ENCODE data around the gene PRMT2.
"Not testable (repeated sequence)": the region's sequence is repeated elsewhere in the genome, so short reads cannot be mapped to it uniquely, and the experiment has no call there.

PRMT2 gene

DNA sequence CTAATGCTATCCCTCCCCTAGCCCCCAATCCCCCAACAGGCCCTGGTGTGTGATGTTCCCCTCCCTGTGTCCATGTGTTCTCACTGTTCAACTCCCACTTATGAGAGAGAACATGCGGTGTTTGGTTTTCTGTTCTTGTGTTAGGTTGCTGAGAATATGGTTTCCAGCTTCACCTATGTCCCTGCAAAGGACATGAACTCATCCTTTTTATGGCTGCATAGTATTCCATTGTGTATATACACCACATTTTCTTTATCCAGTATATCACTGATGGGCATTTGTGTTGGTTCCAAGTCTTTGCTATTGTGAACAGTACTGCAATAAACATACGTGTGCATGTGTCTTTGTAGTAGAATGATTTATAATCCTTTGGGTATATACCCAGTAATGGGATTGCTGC, 41.1 kb downstream of the PRMT2 start:
- not testable (repeated sequence) for DNase-seq

DNA sequence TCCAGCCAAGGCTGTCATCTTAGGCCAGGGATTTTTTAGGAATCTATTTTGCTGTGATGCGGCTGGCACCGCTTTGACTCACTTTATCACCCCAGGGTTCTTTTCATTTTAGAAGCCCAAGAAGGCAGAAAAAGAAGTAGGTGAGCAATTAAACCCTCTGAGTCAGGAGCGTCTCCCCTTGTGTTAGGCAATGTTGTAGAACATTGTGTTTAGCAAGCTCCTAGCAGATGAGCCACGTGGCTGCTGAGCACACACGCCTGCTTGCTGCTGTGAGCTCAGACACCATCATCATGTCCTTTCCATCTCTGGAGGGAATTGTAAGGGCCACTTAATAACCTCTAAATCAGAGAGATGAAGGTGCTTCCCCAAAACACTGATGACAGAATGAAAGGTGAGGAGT, 46.1 kb downstream of the PRMT2 start:
- DNase-seq, result not testable (repeated sequence)

- not testable (repeated sequence) for DNase-seq
Observed at GRCh38 chr21:46698652-46699051, 63.2 kb downstream of the PRMT2 start.

DNA sequence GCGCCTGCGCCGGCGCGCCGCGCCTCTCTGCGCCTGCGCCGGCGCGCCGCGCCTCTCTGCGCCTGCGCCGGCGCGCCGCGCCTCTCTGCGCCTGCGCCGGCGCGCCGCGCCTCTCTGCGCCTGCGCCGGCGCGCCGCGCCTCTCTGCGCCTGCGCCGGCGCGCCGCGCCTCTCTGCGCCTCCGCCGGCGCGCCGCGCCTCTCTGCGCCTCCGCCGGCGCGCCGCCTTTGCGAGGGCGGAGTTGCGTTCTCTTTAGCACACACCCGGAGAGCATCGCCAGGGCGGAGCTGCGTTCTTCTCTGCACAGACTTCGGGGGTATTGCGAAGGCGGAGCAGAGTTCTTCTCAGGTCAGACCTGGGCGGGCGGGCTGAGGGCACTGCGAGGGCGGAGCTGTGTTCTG, 63.6 kb downstream of the PRMT2 start:
- not testable (repeated sequence) for DNase-seq
